Activated CD8-positive, alpha-beta memory T cell treated with anti-CD3 and anti-CD28 coated beads, Interleukin-2, amount 50 U/mL, for 48 hours (primary cell): ENCODE measurements around the gene ANXA9.

Experiments used
- DNase-seq: peaks from one replicate; pipeline ENCODE4 v3.0.0-alpha.2; 2020

Gene ANXA9

GRCh38 chr1:150981805-150982712, at the start of gene ANXA9:
TSS of gene ANXA9 (plus strand) at chr1:150982292. CDS start at chr1:150983106, 814 bp downstream.
- DNase-seq, result no peak

DNA sequence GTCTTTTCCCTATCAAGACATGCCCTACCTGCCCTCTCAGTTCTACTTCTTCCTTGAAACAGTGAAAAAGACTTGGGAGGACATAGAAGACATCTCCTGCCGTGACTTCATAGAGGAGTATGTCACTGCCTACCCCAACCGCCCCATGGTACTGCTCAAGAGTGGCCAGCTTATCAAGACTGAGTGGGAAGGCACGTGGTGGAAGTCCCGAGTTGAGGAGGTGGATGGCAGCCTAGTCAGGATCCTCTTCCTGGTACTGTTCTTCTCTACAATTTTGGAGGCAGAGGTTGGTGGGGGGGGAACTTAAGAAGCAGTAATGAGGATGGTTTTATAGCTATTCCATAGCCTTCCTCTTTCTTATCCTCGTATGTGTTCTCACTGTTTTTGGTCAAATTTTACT, 37.2 kb upstream of the ANXA9 start:
- DNase-seq, result no peak

GRCh38 chr1:150954708-150955107, 27.4 kb upstream of the ANXA9 start:
- DNase-seq, result peak; percentile 1

GRCh38 chr1:150955280-150955679, 26.8 kb upstream of the ANXA9 start:
- no peak for DNase-seq

DNA sequence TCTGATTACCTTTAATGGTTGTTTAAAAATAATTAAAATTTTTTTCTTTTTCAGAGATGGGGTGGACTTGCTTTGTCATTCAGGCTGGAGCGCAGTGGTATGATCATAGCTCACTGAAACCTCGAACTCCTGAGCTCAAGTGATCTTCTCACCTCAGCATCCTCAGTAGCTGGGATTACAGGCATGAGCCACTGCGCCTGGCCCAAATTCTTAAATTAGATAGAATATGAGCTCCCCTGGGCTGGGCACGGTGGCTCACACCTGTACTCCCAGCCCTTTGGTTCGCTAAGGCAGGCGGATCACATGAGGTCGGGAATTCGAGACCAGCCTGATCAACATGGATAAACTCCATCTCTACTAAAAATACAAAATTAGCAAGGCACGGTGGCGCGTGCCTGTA, 24.4 kb upstream of the ANXA9 start:
- no peak for DNase-seq

GRCh38 chr1:150960646-150961045, 21.4 kb upstream of the ANXA9 start:
- DNase-seq, result no peak

DNA sequence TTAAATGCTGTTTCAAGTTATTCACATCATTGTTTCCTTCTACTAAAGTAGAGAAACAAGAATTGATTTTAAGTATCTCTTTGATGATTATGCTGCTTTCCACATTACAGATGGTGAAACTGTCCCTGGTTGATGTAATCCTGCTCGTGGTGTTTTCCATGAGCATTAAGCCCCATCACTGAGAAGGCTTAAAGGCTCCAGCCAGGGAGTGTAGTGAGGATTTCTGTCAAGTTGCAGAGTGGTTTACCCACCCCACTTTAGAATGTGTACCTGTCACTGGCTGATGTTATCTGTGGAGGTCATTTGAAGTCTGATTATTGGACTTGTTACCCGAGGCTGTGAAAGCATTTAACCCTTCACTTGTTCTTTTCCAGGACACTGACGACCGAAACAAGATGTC, 20.3 kb upstream of the ANXA9 start:
- DNase-seq, result no peak

DNA sequence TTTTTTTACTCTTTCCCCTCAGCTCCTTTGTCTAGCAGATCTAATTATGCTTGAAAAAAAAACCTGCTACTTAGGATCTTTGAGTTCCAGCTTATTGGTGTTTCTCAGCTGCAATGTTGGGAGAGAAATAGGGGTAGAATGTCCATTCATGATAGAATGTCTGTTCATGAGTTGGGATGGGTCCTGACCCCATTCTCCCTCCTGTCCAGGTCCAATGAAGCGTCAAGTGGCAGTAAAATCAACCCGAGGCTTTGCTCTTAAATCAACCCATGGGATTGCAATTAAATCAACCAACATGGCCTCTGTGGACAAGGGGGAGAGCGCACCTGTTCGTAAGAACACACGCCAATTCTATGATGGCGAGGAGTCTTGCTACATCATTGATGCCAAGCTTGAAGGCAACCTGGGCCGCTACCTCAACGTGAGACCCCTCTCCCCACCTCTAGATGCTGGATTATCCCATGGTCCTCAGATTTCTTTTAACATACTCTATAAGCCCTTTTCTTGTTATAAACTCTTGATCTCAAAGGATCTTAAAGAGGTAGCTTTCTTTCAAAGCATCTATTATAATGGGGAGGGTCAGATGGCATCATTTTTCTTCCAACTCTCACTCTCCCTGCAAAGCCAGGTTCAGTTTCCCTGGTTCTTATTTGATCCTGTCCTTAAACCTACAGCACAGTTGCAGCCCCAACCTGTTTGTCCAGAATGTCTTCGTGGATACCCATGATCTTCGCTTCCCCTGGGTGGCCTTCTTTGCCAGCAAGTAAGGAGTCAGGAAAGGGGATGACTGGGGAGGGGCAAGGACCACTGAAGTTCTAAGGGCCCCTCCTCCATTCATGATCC, 18.6 kb upstream of the ANXA9 start:
- no peak for DNase-seq

GRCh38 chr1:150964164-150964489, 18.0 kb upstream of the ANXA9 start:
- DNase-seq, result no peak

DNA sequence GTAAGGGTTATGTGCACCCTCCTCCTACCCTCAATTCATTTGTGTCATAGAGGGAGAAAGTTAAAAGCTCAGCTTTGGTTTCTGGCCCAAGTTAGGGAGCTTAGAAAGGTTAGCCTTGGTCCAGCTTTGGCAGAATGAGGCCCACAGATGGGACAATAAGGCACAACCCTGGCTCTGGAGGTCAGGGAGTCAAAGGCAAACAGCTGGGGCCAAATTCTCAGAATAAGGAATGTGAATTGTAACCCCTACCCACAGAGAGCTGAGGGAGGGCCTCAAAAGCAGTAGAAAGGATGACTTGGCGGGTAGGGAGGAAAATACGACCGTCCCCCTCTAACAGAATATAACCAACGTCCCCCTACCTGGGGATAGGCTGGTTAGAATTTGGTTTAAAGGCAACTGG, 16.5 kb upstream of the ANXA9 start:
- no peak for DNase-seq

DNA sequence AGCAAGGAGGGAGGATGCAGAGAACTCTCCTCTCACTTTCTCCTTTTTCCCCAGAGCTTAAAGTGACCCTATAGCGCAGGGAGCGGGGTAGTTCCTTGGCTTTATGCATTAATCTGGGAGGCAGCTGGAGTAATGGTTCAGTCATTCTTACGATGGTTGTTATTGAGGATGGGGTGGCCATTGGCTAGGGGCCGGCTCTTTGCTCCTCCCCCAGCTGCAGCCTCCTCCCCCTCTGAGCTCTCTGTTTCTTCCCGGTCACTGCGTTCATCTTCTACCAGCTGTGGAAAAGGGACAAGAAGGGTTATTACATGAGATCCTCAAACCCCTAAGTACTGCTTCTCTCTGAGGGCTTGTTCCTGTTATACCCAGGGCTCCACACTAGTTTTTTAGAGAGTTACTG, 16.1 kb upstream of the ANXA9 start:
- no peak for DNase-seq

GRCh38 chr1:150967936-150968335, 14.2 kb upstream of the ANXA9 start:
- DNase-seq, result no peak

DNA sequence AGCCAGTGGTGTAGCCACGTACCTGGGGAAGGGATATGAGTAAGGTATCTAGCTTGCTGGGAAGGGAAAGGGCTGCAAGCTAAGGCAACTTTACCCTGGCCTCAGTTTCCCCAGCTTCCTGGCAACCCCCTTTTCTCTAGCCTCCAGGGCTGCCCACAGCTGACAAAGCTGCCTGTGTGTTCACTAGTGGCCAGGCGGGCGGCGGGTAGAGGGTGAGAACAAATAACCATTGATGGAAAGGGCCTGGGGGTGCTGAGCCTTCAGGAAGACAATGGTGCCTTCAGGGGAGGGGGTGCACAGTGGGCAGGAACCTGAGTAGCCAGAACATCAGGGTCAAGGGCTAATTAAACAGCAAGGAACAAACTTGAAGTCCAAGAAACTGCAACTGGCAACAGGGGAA, 13.6 kb upstream of the ANXA9 start:
- DNase-seq, result no peak

- no peak for DNase-seq
These were observed 12.5 kb upstream of the ANXA9 start for GRCh38 chr1:150969626-150970025.

- no peak for DNase-seq
These were observed 11.1 kb upstream of the ANXA9 start for GRCh38 chr1:150970808-150971582.

- DNase-seq, result no peak
These were observed 10.3 kb upstream of the ANXA9 start for GRCh38 chr1:150971583-150972416.

- no peak for DNase-seq
These were observed 9.6 kb upstream of the ANXA9 start for GRCh38 chr1:150972417-150972940.

GRCh38 chr1:150973258-150973835, 8.7 kb upstream of the ANXA9 start:
- DNase-seq, result peak; percentile 75

GRCh38 chr1:150973836-150974579, 8.1 kb upstream of the ANXA9 start:
- peak; percentile 78 for DNase-seq

- DNase-seq, result peak; percentile 84
These were observed 7.3 kb upstream of the ANXA9 start, which contains the start of gene CERS2 for GRCh38 chr1:150974580-150975478. TSS of gene CERS2 (minus strand) at chr1:150974835. CDS start at chr1:150969090, 5,745 bp downstream.
